HG03439 (cell line): ENCODE measurements around the gene ZBTB8B.
"Not testable (repeated sequence)": the region's sequence is repeated elsewhere in the genome, so short reads cannot be mapped to it uniquely, and the experiment has no call there.

Source experiments
- ATAC-seq: cut with Tn5 transposase; IDR thresholded peaks from one replicate; pipeline ENCODE4 v1.9.1; 2021; ENCODE audit warnings: mild to moderate bottlenecking, moderate library complexity; ENCODE audit not compliant: unreplicated experiment

ZBTB8B gene

GRCh38 chr1:32468791-32469190 lies 3.9 kb downstream of the ZBTB8B start:
- no peak for ATAC-seq

- ATAC-seq = no peak
These were observed 5.6 kb downstream of the ZBTB8B start for GRCh38 chr1:32470431-32470830.

GRCh38 chr1:32470991-32471694 lies 6.3 kb downstream of the ZBTB8B start:
- ATAC-seq = no peak

- no peak for ATAC-seq
These were observed 7.0 kb downstream of the ZBTB8B start for GRCh38 chr1:32471695-32472362.

- not testable (repeated sequence) for ATAC-seq
These were observed 8.1 kb downstream of the ZBTB8B start for GRCh38 chr1:32472966-32473365.

GRCh38 chr1:32474954-32475353 lies 10.1 kb downstream of the ZBTB8B start:
- no peak for ATAC-seq

GRCh38 chr1:32480003-32480402 lies 15.1 kb downstream of the ZBTB8B start:
- ATAC-seq = no peak

- ATAC-seq = no peak
These were observed 15.9 kb downstream of the ZBTB8B start for GRCh38 chr1:32480761-32481160.

GRCh38 chr1:32481788-32482187 lies 16.9 kb downstream of the ZBTB8B start:
- not testable (repeated sequence) for ATAC-seq

GRCh38 chr1:32485554-32486255 lies 20.8 kb downstream of the ZBTB8B start:
- ATAC-seq = no peak

- ATAC-seq = no peak
These were observed 21.7 kb downstream of the ZBTB8B start for GRCh38 chr1:32486463-32487113.

GRCh38 chr1:32487182-32487581 lies 22.3 kb downstream of the ZBTB8B start:
- no peak for ATAC-seq

GRCh38 chr1:32489774-32490454 lies 25.0 kb downstream of the ZBTB8B start:
- ATAC-seq = no peak

GRCh38 chr1:32491386-32491785 lies 26.5 kb downstream of the ZBTB8B start:
- ATAC-seq = no peak

- no peak for ATAC-seq
These were observed 29.3 kb downstream of the ZBTB8B start for GRCh38 chr1:32494196-32494595.

GRCh38 chr1:32494711-32495337 lies 30.0 kb downstream of the ZBTB8B start:
- no peak for ATAC-seq

- ATAC-seq = no peak
These were observed 31.3 kb downstream of the ZBTB8B start for GRCh38 chr1:32496127-32496526.

GRCh38 chr1:32498751-32499150 lies 33.9 kb downstream of the ZBTB8B start:
- ATAC-seq = no peak

GRCh38 chr1:32500387-32501209 lies 35.7 kb downstream of the ZBTB8B start:
- ATAC-seq = peak; percentile 56

GRCh38 chr1:32501865-32502264 lies 37.0 kb downstream of the ZBTB8B start:
- no peak for ATAC-seq
